IPS-15b (cell line): Measurements from ENCODE around the gene SUCLG2.

ENCODE experiments used
- H3K27me3 ChIP-seq: one replicate; pipeline ENCODE4 v1.6.1; 2013; ENCODE audit warnings: low read length; ENCODE audit not compliant: control insufficient read depth, insufficient read depth
- H3K36me3 ChIP-seq: one replicate; pipeline ENCODE4 v1.6.1; 2013; ENCODE audit warnings: low read length; ENCODE audit not compliant: control insufficient read depth, insufficient read depth
- H3K4me1 ChIP-seq: one replicate; pipeline ENCODE4 v1.6.1; 2013; ENCODE audit warnings: mild to moderate bottlenecking, low read length; ENCODE audit not compliant: control insufficient read depth, insufficient read depth
- H3K4me3 ChIP-seq: one replicate; pipeline ENCODE4 v1.5.1; 2013; ENCODE audit warnings: low read depth, low read length
- H3K9ac ChIP-seq: one replicate; pipeline ENCODE4 v1.6.1; 2013; ENCODE audit warnings: low read depth, mild to moderate bottlenecking, low read length
- H3K9me3 ChIP-seq: one replicate; pipeline ENCODE4 v1.6.1; 2013; ENCODE audit warnings: mild to moderate bottlenecking, low read length; ENCODE audit not compliant: control insufficient read depth, insufficient read depth

Gene SUCLG2

DNA sequence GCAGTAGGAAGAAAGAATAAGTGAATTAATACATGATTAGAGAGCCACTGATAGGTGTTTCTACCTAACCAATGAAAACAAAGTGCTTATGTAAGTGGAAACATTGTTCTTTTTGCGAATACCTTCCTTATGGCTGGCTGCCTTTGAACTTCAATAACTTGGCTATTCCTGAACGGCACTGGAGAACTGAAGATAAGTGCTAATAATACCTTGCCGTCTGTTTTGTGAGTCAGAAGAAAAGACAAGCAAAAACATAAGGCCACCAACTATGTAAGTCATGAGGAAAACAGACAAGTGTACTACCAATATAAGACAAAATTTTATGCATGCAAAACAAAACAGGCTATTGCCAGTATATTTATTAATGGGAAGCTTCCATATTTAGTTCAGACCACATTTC, 160.6 kb downstream of the SUCLG2 start:
- no peaks in the 10 kb centered on the region for H3K9me3 ChIP-seq
- H3K4me1 ChIP-seq = no peaks in the 10 kb centered on the region
- no peaks in the 10 kb centered on the region for H3K36me3 ChIP-seq
- H3K9ac ChIP-seq = no peak overlapping the region
- no peak overlapping the region for H3K4me3 ChIP-seq
- H3K27me3 ChIP-seq = no peaks in the 10 kb centered on the region

DNA sequence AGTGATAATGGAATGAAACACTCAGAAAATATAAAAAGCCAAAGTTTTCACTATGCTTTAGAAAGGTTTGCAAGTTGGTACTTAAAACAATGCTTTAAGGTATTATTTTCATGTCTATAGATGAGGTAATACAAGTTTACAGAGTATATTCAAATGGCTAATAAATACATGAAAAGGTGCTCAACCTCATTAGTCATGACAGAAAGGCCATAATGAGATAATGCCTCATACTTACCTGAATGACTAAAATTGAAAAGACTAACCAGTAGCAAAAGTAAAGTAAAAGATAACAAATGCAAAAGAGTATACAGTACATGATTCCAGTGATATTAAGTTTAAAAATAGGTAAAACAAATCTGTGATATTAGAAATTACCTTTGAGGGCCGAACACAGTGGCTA, 163.8 kb downstream of the SUCLG2 start:
- Histone ChIP-seq H3K36me3 (no peaks in the 10 kb centered on the region), H3K4me1 (no peaks in the 10 kb centered on the region), H3K9me3 (no peaks in the 10 kb centered on the region), H3K27me3 (no peaks in the 10 kb centered on the region), H3K4me3 (no peak overlapping the region), H3K9ac (no peak overlapping the region)

- Histone ChIP-seq H3K9me3 (no peaks in the 10 kb centered on the region), H3K9ac (no peak overlapping the region), H3K36me3 (no peaks in the 10 kb centered on the region), H3K27me3 (no peaks in the 10 kb centered on the region), H3K4me1 (no peaks in the 10 kb centered on the region), H3K4me3 (no peak overlapping the region)
Measured at GRCh38 chr3:67489816-67490215, 164.6 kb downstream of the SUCLG2 start.

DNA sequence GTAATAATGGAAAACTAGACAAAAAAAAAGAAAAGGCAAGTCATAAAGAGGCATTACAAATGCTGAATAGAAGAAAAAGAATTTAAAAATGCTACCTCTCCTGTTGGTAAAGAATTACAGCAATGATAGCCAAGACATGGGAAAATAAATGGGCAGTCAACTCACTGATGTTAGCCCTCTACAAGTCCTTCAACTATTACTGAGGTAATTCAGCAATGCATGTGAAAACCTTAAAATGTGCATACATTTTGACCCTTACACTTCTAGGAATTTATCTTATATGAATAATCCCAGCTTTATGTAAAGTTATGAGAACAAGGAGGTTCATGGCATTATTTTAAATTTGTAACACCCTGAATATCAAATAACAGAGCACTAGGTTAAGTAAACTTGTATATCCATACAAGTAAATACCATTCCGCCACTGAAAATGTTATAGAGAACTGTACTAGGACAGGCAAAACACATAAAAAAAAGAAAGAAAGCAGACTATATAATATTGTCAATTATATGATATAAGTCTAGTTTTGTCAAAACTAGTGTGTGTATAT, 166.8 kb downstream of the SUCLG2 start:
- H3K9me3 ChIP-seq = no peaks in the 10 kb centered on the region
- H3K27me3 ChIP-seq = no peaks in the 10 kb centered on the region
- no peak overlapping the region for H3K9ac ChIP-seq
- H3K36me3 ChIP-seq = no peaks in the 10 kb centered on the region
- H3K4me3 ChIP-seq = no peak overlapping the region
- H3K4me1 ChIP-seq = no peaks in the 10 kb centered on the region

DNA sequence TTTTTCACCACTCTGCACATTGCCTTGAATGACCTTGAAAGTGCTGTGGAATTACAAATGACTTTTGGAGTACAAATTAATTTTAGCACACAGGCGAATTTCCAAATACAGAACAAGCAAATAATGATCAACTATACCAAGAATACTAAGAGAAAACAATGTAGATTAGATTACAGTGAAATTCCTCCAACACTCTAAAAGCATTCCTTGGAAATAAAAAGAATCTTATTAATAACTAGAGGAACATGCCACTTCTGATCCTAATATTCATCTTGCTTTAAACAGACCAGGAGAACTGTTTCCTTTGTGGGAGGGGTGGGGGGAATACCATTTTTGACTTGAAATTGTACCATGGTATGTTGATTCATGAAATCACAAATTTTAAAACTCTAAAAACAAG, 167.5 kb downstream of the SUCLG2 start:
- no peaks in the 10 kb centered on the region for H3K27me3 ChIP-seq
- no peak overlapping the region for H3K9ac ChIP-seq
- no peaks in the 10 kb centered on the region for H3K9me3 ChIP-seq
- H3K36me3 ChIP-seq = no peaks in the 10 kb centered on the region
- H3K4me1 ChIP-seq = no peaks in the 10 kb centered on the region
- H3K4me3 ChIP-seq = no peak overlapping the region

- Histone ChIP-seq H3K36me3 (no peaks in the 10 kb centered on the region), H3K4me1 (no peaks in the 10 kb centered on the region), H3K27me3 (no peaks in the 10 kb centered on the region), H3K9me3 (no peaks in the 10 kb centered on the region), H3K9ac (no peak overlapping the region), H3K4me3 (no peak overlapping the region)
Measured at GRCh38 chr3:67484085-67484484, 170.3 kb downstream of the SUCLG2 start.

- Histone ChIP-seq H3K9me3 (no peaks in the 10 kb centered on the region), H3K9ac (no peak overlapping the region), H3K4me1 (no peaks in the 10 kb centered on the region)
Measured at GRCh38 chr3:67481126-67481525, 173.3 kb downstream of the SUCLG2 start.

DNA sequence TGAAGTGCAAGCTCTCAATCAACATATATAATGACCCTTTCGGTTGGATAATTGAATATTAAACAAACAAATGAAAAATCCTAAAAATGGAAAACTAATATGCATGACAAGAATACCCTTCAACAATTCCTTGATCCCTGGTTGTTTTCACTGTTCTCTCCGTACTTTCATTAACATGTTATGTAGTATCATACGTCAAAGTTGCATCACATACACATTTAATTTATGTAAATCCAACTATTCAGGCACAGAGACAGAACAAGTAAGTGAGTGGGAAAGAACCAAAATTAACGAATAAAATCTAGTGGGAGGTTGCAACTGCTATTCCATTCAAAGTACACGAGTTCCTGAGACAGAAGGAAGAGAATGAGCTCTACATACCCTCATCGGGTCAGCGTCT, 176.0 kb downstream of the SUCLG2 start:
- Histone ChIP-seq H3K9ac (no peak overlapping the region), H3K4me3 (no peak overlapping the region), H3K9me3 (no peaks in the 10 kb centered on the region), H3K4me1 (no peaks in the 10 kb centered on the region), H3K36me3 (no peaks in the 10 kb centered on the region), H3K27me3 (no peaks in the 10 kb centered on the region)

More at GRCh38 chr3:67481126-67481525, 173.3 kb downstream of the SUCLG2 start:
- Histone ChIP-seq H3K36me3 (no peaks in the 10 kb centered on the region), H3K27me3 (no peaks in the 10 kb centered on the region), H3K4me3 (no peak overlapping the region)

GRCh38 chr3:67474311-67474710, 180.1 kb downstream of the SUCLG2 start:
- H3K36me3 ChIP-seq = no peaks in the 10 kb centered on the region
- no peaks in the 10 kb centered on the region for H3K9me3 ChIP-seq
- no peak overlapping the region for H3K9ac ChIP-seq
- no peaks in the 10 kb centered on the region for H3K4me1 ChIP-seq
- H3K27me3 ChIP-seq = no peaks in the 10 kb centered on the region
- H3K4me3 ChIP-seq = no peak overlapping the region

- H3K9ac ChIP-seq = no peak overlapping the region
- no peak overlapping the region for H3K4me3 ChIP-seq
- no peaks in the 10 kb centered on the region for H3K36me3 ChIP-seq
- H3K9me3 ChIP-seq = no peaks in the 10 kb centered on the region
- H3K27me3 ChIP-seq = no peaks in the 10 kb centered on the region
- no peaks in the 10 kb centered on the region for H3K4me1 ChIP-seq
Measured at GRCh38 chr3:67472674-67473201, 181.7 kb downstream of the SUCLG2 start.

DNA sequence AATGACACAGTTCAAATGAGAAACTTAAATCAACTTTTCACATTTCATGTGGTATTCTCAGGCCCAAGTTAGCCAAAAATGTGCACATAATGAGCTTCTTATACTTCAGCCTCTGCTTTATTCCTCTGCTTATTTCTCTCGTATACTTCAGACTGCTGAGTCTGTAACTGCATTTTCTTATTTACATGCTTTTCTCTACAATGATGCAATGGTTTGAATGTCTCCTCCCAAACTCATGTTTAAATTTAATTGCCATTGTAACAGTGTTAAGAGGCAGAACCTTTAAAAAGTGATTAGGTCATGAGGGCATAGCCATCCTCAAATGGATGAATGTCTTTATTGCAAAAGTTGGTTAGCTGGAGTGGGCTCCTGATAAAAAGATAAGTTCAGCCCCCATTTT, 184.2 kb downstream of the SUCLG2 start:
- Histone ChIP-seq H3K4me1 (no peaks in the 10 kb centered on the region), H3K4me3 (no peak overlapping the region), H3K9me3 (no peaks in the 10 kb centered on the region), H3K9ac (no peak overlapping the region), H3K27me3 (no peaks in the 10 kb centered on the region), H3K36me3 (no peaks in the 10 kb centered on the region)

- Histone ChIP-seq H3K4me1 (no peaks in the 10 kb centered on the region), H3K27me3 (no peaks in the 10 kb centered on the region), H3K9ac (no peak overlapping the region), H3K4me3 (no peak overlapping the region), H3K36me3 (no peaks in the 10 kb centered on the region), H3K9me3 (no peaks in the 10 kb centered on the region)
Measured at GRCh38 chr3:67468511-67468910, 185.9 kb downstream of the SUCLG2 start.
